Mesenchymal stem cell (in vitro differentiated cells and primary cell): ENCODE data around the gene ALPK3.

Experiments used
- DNase-seq: peaks from one replicate; pipeline ENCODE4 v3.0.0-alpha.2; 2013
- H2AFZ ChIP-seq: one replicate; pipeline ENCODE4 v1.6.1; 2013; ENCODE audit warnings: low read depth, mild to moderate bottlenecking, control low read depth, inconsistent platforms, low read length, moderate library complexity
- H2AK5ac ChIP-seq: 2 replicates; pipeline ENCODE4 v1.6.1; 2013; ENCODE audit warnings: low read length, moderate library complexity, mild to moderate bottlenecking, inconsistent platforms; ENCODE audit not compliant: severe bottlenecking
- H2BK120ac ChIP-seq: one replicate; pipeline ENCODE4 v1.6.1; 2013; ENCODE audit warnings: low read depth, mild to moderate bottlenecking, inconsistent platforms, low read length, moderate library complexity
- H2BK12ac ChIP-seq, 2 experiments: one replicate each; pipeline ENCODE4 v1.6.1; 2013; ENCODE audit warnings: inconsistent platforms in 2 of 2, low read length in 2 of 2, mild to moderate bottlenecking in 2 of 2, moderate library complexity in 2 of 2, control low read depth in 1 of 2
- H2BK15ac ChIP-seq: one replicate; pipeline ENCODE4 v1.6.1; 2013; ENCODE audit warnings: mild to moderate bottlenecking, low read depth, inconsistent platforms; ENCODE audit not compliant: poor library complexity, severe bottlenecking
- H2BK5ac ChIP-seq: 2 replicates; pipeline ENCODE4 v1.6.1; 2013; ENCODE audit warnings: low read depth, mild to moderate bottlenecking, low read length, control low read depth, inconsistent platforms; ENCODE audit not compliant: poor library complexity, severe bottlenecking
- H3K14ac ChIP-seq, 2 experiments: one replicate each; pipeline ENCODE4 v1.6.1; 2013; ENCODE audit warnings: inconsistent platforms in 2 of 2, low read length in 2 of 2, control low read depth in 1 of 2, mild to moderate bottlenecking in 1 of 2, moderate library complexity in 1 of 2
- H3K18ac ChIP-seq, 2 experiments: one replicate each; pipeline ENCODE4 v1.6.1; 2013; ENCODE audit warnings: inconsistent platforms in 2 of 2, low read length in 2 of 2, control low read depth in 1 of 2, low read depth in 1 of 2, mild to moderate bottlenecking in 1 of 2
- H3K23ac ChIP-seq, 2 experiments: one replicate each; pipeline ENCODE4 v1.6.1; 2013; ENCODE audit warnings: inconsistent platforms in 2 of 2, low read length in 2 of 2, mild to moderate bottlenecking in 2 of 2, moderate library complexity in 2 of 2, control low read depth in 1 of 2
- H3K27ac ChIP-seq: 2 replicates; pipeline ENCODE4 v1.5.1; 2013; ENCODE audit warnings: mild to moderate bottlenecking, moderate library complexity, low read length, control low read depth, inconsistent platforms; ENCODE audit not compliant: poor library complexity, severe bottlenecking
- H3K27me3 ChIP-seq, 2 experiments: 2 replicates each; pipeline versions ENCODE4 v1.6.1 to v1.7.0; 2013; ENCODE audit warnings: low read length in 2 of 2, mild to moderate bottlenecking in 2 of 2, moderate library complexity in 2 of 2, control low read depth in 1 of 2, inconsistent platforms in 1 of 2; ENCODE audit not compliant: control insufficient read depth in 1 of 2, insufficient read depth in 1 of 2
- H3K36me3 ChIP-seq, 2 experiments: 2 replicates each; pipeline versions ENCODE4 v1.6.1 to v1.7.0; 2013; ENCODE audit warnings: low read length in 2 of 2, control low read depth in 1 of 2, inconsistent platforms in 1 of 2, low read depth in 1 of 2, mild to moderate bottlenecking in 1 of 2; ENCODE audit not compliant: insufficient read depth in 2 of 2, control insufficient read depth in 1 of 2
- H3K4ac ChIP-seq, 2 experiments: one replicate each; pipeline ENCODE4 v1.6.1; 2013; ENCODE audit warnings: inconsistent platforms in 2 of 2, low read length in 2 of 2, mild to moderate bottlenecking in 2 of 2, moderate library complexity in 2 of 2, control low read depth in 1 of 2, low read depth in 1 of 2
- H3K4me1 ChIP-seq: 2 replicates; pipeline ENCODE4 v1.6.1; 2013; ENCODE audit warnings: low read depth, low read length, control low read depth; ENCODE audit not compliant: control insufficient read depth, insufficient read depth
- H3K4me2 ChIP-seq: 2 replicates; pipeline ENCODE4 v1.6.1; 2013; ENCODE audit warnings: low read length, mild to moderate bottlenecking, inconsistent platforms; ENCODE audit not compliant: poor library complexity, severe bottlenecking
- H3K4me3 ChIP-seq, 2 experiments: 2 replicates each; pipeline versions ENCODE4 v1.5.1 to v1.7.0; 2013; ENCODE audit warnings: low read length in 2 of 2, mild to moderate bottlenecking in 2 of 2, control low read depth in 1 of 2, low read depth in 1 of 2; ENCODE audit not compliant: insufficient read depth in 1 of 2
- H3K79me1 ChIP-seq: replicated peaks from 2 replicates; pipeline ENCODE4 v1.6.1; 2013; ENCODE audit warnings: mild to moderate bottlenecking, control low read depth, low read length, inconsistent platforms; ENCODE audit not compliant: poor library complexity, severe bottlenecking
- H3K9ac ChIP-seq: 2 replicates; pipeline ENCODE4 v1.7.0; 2013; ENCODE audit warnings: mild to moderate bottlenecking, low read length, moderate library complexity
- H3K9me3 ChIP-seq: 2 replicates; pipeline ENCODE4 v1.7.0; 2013; ENCODE audit warnings: mild to moderate bottlenecking, low read length; ENCODE audit not compliant: control insufficient read depth
- H4K8ac ChIP-seq: one replicate; pipeline ENCODE4 v1.6.1; 2013; ENCODE audit warnings: inconsistent platforms, mild to moderate bottlenecking, low read length, moderate library complexity
- H4K91ac ChIP-seq: one replicate; pipeline ENCODE4 v1.6.1; 2013; ENCODE audit warnings: mild to moderate bottlenecking, low read length, inconsistent platforms
- WGBS: methylation state at CpG from one replicate; pipeline ENCODE4 v1.1.7; 2013; ENCODE audit warnings: mixed read lengths; 5-methylcytosine and 5-hydroxymethylcytosine counted together

Gene ALPK3

DNA sequence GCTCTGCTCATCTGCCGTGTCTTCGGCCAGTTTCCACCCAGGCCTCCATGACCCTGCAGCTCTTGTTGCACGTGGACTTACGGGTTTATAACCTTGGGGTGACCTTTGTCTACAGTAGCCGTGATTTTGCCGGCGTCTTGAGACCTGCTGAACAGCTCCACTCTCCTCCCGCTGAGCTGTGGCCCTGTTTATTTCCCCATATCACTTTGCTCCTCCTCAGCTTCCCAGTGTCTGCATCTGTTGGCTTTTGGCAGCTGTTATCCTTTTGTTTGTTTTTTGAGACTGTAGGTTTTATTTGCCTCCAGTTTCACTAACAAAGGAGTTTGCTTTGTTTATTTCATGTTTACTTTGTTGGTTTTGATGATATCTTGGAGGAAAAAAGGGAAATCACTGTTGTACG is 38.0 kb downstream of the ALPK3 start:
- Histone ChIP-seq H2AFZ (no peak overlapping the region), H3K9me3 (no peaks in the 10 kb centered on the region), H3K79me1 (no peaks in the 10 kb centered on the region), H4K91ac (no peak overlapping the region), H3K9ac (no peak overlapping the region), H3K23ac (no peak overlapping the region), H2AK5ac (no peak overlapping the region), H3K27ac (no peak overlapping the region), H2BK5ac (no peak overlapping the region), H2BK120ac (no peak overlapping the region), H3K27me3 (peaks cover 0 to 3% of the 10 kb centered on the region in 2 experiments), H3K14ac (no peak overlapping the region), H3K4me1 (peaks cover 4% of the 10 kb centered on the region), H3K4me3 (no peak overlapping the region), H3K4ac (no peak overlapping the region), H3K18ac (no peak overlapping the region), H4K8ac (no peak overlapping the region), H3K4me2 (no peak overlapping the region), H3K36me3 (no peaks in the 10 kb centered on the region), H2BK12ac (no peak overlapping the region), H2BK15ac (no peak overlapping the region)
- 86% methylated on average over 9 of the region's 9 CpGs for WGBS
- no peak for DNase-seq

GRCh38 chr15:84855765-84856164 is 38.6 kb downstream of the ALPK3 start:
- Histone ChIP-seq H3K9ac (no peak overlapping the region), H2BK12ac (no peak overlapping the region), H3K18ac (no peak overlapping the region), H2BK5ac (no peak overlapping the region), H2AFZ (no peak overlapping the region), H3K14ac (no peak overlapping the region), H4K91ac (no peak overlapping the region), H3K4me3 (no peak overlapping the region), H3K4me2 (no peak overlapping the region), H3K4me1 (peaks cover 4% of the 10 kb centered on the region), H2BK120ac (no peak overlapping the region), H3K9me3 (no peaks in the 10 kb centered on the region), H2BK15ac (no peak overlapping the region), H3K27me3 (peaks cover 0 to 3% of the 10 kb centered on the region in 2 experiments), H3K23ac (no peak overlapping the region), H3K27ac (no peak overlapping the region), H4K8ac (no peak overlapping the region), H3K4ac (no peak overlapping the region), H3K36me3 (no peaks in the 10 kb centered on the region), H3K79me1 (no peaks in the 10 kb centered on the region), H2AK5ac (no peak overlapping the region)
- no peak for DNase-seq

GRCh38 chr15:84856731-84857417 is 39.7 kb downstream of the ALPK3 start:
- H3K4me2 ChIP-seq: no peak overlapping the region
- no peak overlapping the region for H2AFZ ChIP-seq
- no peak overlapping the region for H4K8ac ChIP-seq
- H3K27me3 ChIP-seq: peaks cover 0 to 3% of the 10 kb centered on the region in 2 experiments
- no peak overlapping the region for H3K4ac ChIP-seq
- H3K9ac ChIP-seq: no peak overlapping the region
- no peak overlapping the region for H2BK5ac ChIP-seq
- no peak overlapping the region for H2AK5ac ChIP-seq
- H3K36me3 ChIP-seq: no peaks in the 10 kb centered on the region
- no peaks in the 10 kb centered on the region for H3K79me1 ChIP-seq
- no peak overlapping the region for H2BK120ac ChIP-seq
- no peak overlapping the region for H3K18ac ChIP-seq
- H3K9me3 ChIP-seq: no peaks in the 10 kb centered on the region
- H3K4me3 ChIP-seq: no peak overlapping the region
- peak overlapping the region; percentile 46 for H4K91ac ChIP-seq
- 92% methylated on average over 15 of the region's 16 CpGs for WGBS
- H3K23ac ChIP-seq: no peak overlapping the region
- no peak overlapping the region for H3K27ac ChIP-seq
- H3K4me1 ChIP-seq: peaks cover 4% of the 10 kb centered on the region
- H2BK12ac ChIP-seq: no peak overlapping the region
- no peak overlapping the region for H2BK15ac ChIP-seq
- no peak for DNase-seq
- no peak overlapping the region for H3K14ac ChIP-seq

- no peak overlapping the region for H2BK120ac ChIP-seq
- no peak overlapping the region for H2BK12ac ChIP-seq
- no peak overlapping the region for H2BK5ac ChIP-seq
- no peak overlapping the region for H4K91ac ChIP-seq
- no peak overlapping the region for H3K4me2 ChIP-seq
- no peak overlapping the region for H3K14ac ChIP-seq
- H2BK15ac ChIP-seq: no peak overlapping the region
- H3K18ac ChIP-seq: no peak overlapping the region
- H3K36me3 ChIP-seq: no peaks in the 10 kb centered on the region
- no peak overlapping the region for H3K4me3 ChIP-seq
- H3K9me3 ChIP-seq: no peaks in the 10 kb centered on the region
- no peaks in the 10 kb centered on the region for H3K79me1 ChIP-seq
- H3K4ac ChIP-seq: no peak overlapping the region
- no peak overlapping the region for H2AK5ac ChIP-seq
- H3K27ac ChIP-seq: no peak overlapping the region
- WGBS: 93% methylated on average over 15 of the region's 15 CpGs
- H3K27me3 ChIP-seq: peaks cover 0 to 3% of the 10 kb centered on the region in 2 experiments
- H4K8ac ChIP-seq: no peak overlapping the region
- no peak for DNase-seq
- H2AFZ ChIP-seq: no peak overlapping the region
- H3K23ac ChIP-seq: no peak overlapping the region
- peaks cover 3% of the 10 kb centered on the region for H3K4me1 ChIP-seq
- H3K9ac ChIP-seq: no peak overlapping the region
Observed at GRCh38 chr15:84857418-84858004, 40.4 kb downstream of the ALPK3 start.
